ENCODE data around the gene NES. TPM values are rescaled to one million over a fixed set of nuclear protein-coding genes. Genes with fewer than 3 reads are reported as not detected.

Gene NES
- polyA plus RNA-seq, 3 donors = not detected

DNA sequence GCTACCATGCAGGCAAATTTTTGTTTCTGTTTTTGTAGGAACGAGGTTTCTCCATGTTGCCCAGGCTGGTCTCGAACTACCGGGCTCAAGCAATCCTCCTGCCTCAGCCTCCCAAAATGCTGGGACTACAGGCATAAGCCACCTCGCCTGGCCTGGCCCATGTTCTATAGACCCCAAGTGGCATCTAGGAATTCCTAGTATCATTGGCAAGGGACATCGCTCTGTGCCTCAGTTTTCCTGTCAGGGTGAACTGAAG is 14.5 kb downstream of the NES start:
- Histone ChIP-seq H3K36me3 (replicated peaks in 1 of 2; ENCODE audit: control insufficient read depth in 1 of 2, insufficient read depth in 2 of 2, low read length in 2 of 2) (no peaks in the 10 kb centered on the region), H3K9ac (ENCODE audit: insufficient read depth, low read length, poor library complexity, severe bottlenecking) (no peak overlapping the region), H4K20me1 (ENCODE audit: insufficient read depth, low read length) (no peaks in the 10 kb centered on the region), H3K27me3 (ENCODE audit: control insufficient read depth in 2 of 2, insufficient read depth in 2 of 2, low read length in 2 of 2) (peaks cover 0 to 19% of the 10 kb centered on the region in 2 donors), H3K4me1 (ENCODE audit: control insufficient read depth in 1 of 2, insufficient read depth in 2 of 2, low read length in 2 of 2) (peaks cover 66 to 80% of the 10 kb centered on the region in 2 donors), H3K79me2 (ENCODE audit: insufficient read depth, low read length) (no peaks in the 10 kb centered on the region), H2AFZ (ENCODE audit: insufficient read depth, low read depth, low read length, poor library complexity, severe bottlenecking) (no peak overlapping the region), H3K27ac (ENCODE audit: low read depth in 1 of 2, low read length in 2 of 2) (no peak overlapping the region), H3K4me2 (replicated peaks; ENCODE audit: extremely low read depth, low read length, poor library complexity, severe bottlenecking) (no peak overlapping the region), H3K9me3 (replicated peaks in 1 of 2; ENCODE audit: control insufficient read depth in 1 of 2, insufficient read depth in 1 of 2, low read length in 2 of 2) (no peaks in the 10 kb centered on the region), H3K4me3 (replicated peaks in 1 of 3; ENCODE audit: low read depth in 2 of 3, low read length in 3 of 3) (no peak overlapping the region)
- Mint-ChIP-seq H3K4me1 (peaks cover 68% of the 10 kb centered on the region), H3K27me3 (ENCODE audit: low read depth in 3 of 3) (peaks cover 29 to 48% (median 29%) of the 10 kb centered on the region in 3 donors), H3K27ac (peak overlapping the region in 2 of 7 donors; percentile 5 to 57), H3K36me3 (no peaks in the 10 kb centered on the region), H3K4me3 (peak overlapping the region in 1 of 2 donors; percentile 53), H3K9me3 (peaks cover 0 to 1% (median 0%) of the 10 kb centered on the region in 7 donors)
- no peak for DNase-seq
- TF ChIP-seq, protein P1, sequence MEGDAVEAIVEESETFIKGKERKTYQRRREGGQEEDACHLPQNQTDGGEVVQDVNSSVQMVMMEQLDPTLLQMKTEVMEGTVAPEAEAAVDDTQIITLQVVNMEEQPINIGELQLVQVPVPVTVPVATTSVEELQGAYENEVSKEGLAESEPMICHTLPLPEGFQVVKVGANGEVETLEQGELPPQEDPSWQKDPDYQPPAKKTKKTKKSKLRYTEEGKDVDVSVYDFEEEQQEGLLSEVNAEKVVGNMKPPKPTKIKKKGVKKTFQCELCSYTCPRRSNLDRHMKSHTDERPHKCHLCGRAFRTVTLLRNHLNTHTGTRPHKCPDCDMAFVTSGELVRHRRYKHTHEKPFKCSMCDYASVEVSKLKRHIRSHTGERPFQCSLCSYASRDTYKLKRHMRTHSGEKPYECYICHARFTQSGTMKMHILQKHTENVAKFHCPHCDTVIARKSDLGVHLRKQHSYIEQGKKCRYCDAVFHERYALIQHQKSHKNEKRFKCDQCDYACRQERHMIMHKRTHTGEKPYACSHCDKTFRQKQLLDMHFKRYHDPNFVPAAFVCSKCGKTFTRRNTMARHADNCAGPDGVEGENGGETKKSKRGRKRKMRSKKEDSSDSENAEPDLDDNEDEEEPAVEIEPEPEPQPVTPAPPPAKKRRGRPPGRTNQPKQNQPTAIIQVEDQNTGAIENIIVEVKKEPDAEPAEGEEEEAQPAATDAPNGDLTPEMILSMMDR (IDR thresholded peaks at IDR 0.05) = no peak
- WGBS (ENCODE audit: insufficient coverage) = 100% methylated on average over 5 of the region's 5 CpGs
- intact Hi-C loops (cut with micrococcal nuclease) = loop anchor here in 1 of 2 donors (5.0 kb wide), 1 partner anchor 65 kb away; the partner anchor contains the start of genes ISG20L2 and METTL25B

DNA sequence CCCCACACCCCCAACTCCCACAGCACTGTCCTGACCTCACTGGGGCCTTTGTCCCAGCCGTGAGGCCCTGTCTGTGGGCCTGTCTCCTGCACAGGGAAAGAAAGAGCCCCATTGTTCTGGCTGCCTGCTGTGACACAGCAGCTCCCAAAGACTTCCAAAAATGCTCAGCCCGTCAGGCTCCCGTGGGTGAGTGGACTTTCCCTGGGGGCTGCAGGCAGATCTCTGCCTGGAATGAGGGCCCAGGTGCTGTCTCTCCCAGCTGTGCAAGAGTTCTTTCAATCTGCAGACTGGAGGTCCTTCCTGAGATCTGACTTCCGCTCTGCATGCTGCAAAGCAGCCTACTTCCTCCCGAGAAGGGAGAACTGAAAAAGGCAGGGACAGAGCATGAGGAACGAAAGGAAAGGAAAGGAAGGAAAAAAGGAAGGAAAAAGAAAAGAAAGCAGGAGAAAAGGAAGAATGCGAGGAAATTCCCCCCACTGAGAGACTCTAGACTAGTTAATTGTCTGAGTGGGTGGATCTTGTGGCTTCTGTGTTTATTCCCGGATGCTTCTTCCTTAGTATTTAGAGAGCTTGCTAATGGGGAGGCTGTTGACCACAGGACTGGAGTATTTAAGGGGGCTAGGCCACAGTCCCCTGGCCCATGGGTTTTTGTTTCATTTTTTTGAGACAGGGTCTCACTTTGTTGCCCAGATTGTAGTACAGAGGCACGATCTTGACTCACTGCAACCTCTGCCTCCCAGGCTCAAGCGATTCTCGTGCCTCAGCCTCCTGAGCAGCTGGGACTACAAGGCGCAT is 15.0 kb downstream of the NES start:
- WGBS (ENCODE audit: insufficient coverage) = 48% methylated on average over 8 of the region's 12 CpGs

More for the DNA sequence above, 15.0 kb downstream of the NES start:
- H3K4me1 ChIP-seq (ENCODE audit: control insufficient read depth in 1 of 2, insufficient read depth in 2 of 2, low read length in 2 of 2) = peaks cover 71 to 85% of the 10 kb centered on the region in 2 donors
- H4K20me1 ChIP-seq (ENCODE audit: insufficient read depth, low read length) = no peaks in the 10 kb centered on the region
- H3K9me3 ChIP-seq (replicated peaks in 1 of 2; ENCODE audit: control insufficient read depth in 1 of 2, insufficient read depth in 1 of 2, low read length in 2 of 2) = peaks cover 0 to under 1% of the 10 kb centered on the region in 2 donors
- intact Hi-C loops (cut with micrococcal nuclease) = loop anchor here in 1 of 2 donors (5.0 kb wide), 1 partner anchor 65 kb away; the partner anchor contains the start of genes ISG20L2 and METTL25B
- H3K9ac ChIP-seq (ENCODE audit: insufficient read depth, low read length, poor library complexity, severe bottlenecking) = peak overlapping the region; percentile 16
- H3K9me3 Mint-ChIP-seq = peaks cover 0 to 4% (median 3%) of the 10 kb centered on the region in 7 donors
- no peak overlapping the region for H2AFZ ChIP-seq (ENCODE audit: insufficient read depth, low read depth, low read length, poor library complexity, severe bottlenecking)
- H3K27ac ChIP-seq (ENCODE audit: low read depth in 1 of 2, low read length in 2 of 2) = peak overlapping the region in 1 of 2 donors; percentile 28
- DNase-seq = peak in 2 of 3 donors; percentile 40 to 59
- no peaks in the 10 kb centered on the region for H3K79me2 ChIP-seq (ENCODE audit: insufficient read depth, low read length)
- H3K4me1 Mint-ChIP-seq = peaks cover 74% of the 10 kb centered on the region
- peaks cover 2 to 24% of the 10 kb centered on the region in 2 donors for H3K27me3 ChIP-seq (ENCODE audit: control insufficient read depth in 2 of 2, insufficient read depth in 2 of 2, low read length in 2 of 2)
- H3K36me3 ChIP-seq (replicated peaks in 1 of 2; ENCODE audit: control insufficient read depth in 1 of 2, insufficient read depth in 2 of 2, low read length in 2 of 2) = no peaks in the 10 kb centered on the region
- H3K27ac Mint-ChIP-seq = peak overlapping the region; percentile 22 to 86 (median 57)
- peak overlapping the region; percentile 32 to 77 for H3K4me3 Mint-ChIP-seq
- TF ChIP-seq, protein P1 (IDR thresholded peaks at IDR 0.05) = no peak
- H3K27me3 Mint-ChIP-seq (ENCODE audit: low read depth in 3 of 3) = peaks cover 34 to 53% (median 34%) of the 10 kb centered on the region in 3 donors
- peak overlapping the region; percentile 64 for H3K4me2 ChIP-seq (replicated peaks; ENCODE audit: extremely low read depth, low read length, poor library complexity, severe bottlenecking)
- no peaks in the 10 kb centered on the region for H3K36me3 Mint-ChIP-seq
- peak overlapping the region in 1 of 3 experiments; percentile 50 for H3K4me3 ChIP-seq (replicated peaks in 1 of 3; ENCODE audit: low read depth in 2 of 3, low read length in 3 of 3)
